HepG2 (cell line): ENCODE measurements around the gene METTL27. TPM values are rescaled to one million over a fixed set of nuclear protein-coding genes. Genes with fewer than 3 reads are reported as not detected.
A peak's percentile ranks its signal among the peaks of the same experiment; 100 is the strongest.

Experiments
- BORCS8-MEF2B ChIP-seq: sonication (generic); formaldehyde crosslinking; IDR thresholded peaks from 2 replicates; pipeline ENCODE4 v1.8.0; 2022; ENCODE audit warnings: mild to moderate bottlenecking, missing genetic modification reagents
- HDAC6 ChIP-seq: fragments of 200-600 bp; sonication (generic); IDR thresholded peaks from 2 replicates; pipeline ENCODE4 v1.7.0; 2017; ENCODE audit warnings: mild to moderate bottlenecking, antibody characterized with exemption, low read length, low read depth
- HINFP ChIP-seq: sonication (generic); formaldehyde crosslinking; IDR thresholded peaks from 2 replicates; pipeline ENCODE4 v1.4.0; 2020; ENCODE audit warnings: low read depth, mild to moderate bottlenecking, missing genetic modification reagents
- IRX3 ChIP-seq: sonication (generic); formaldehyde crosslinking; IDR thresholded peaks from 2 replicates; pipeline ENCODE4 v1.8.1; 2023; ENCODE audit warnings: mild to moderate bottlenecking, low read depth, missing genetic modification reagents, borderline replicate concordance
- KLF11 ChIP-seq: IDR thresholded peaks from 2 replicates; pipeline ENCODE4 v1.6.1; 2016; ENCODE audit warnings: missing compliant biosample characterization
- MAFK ChIP-seq, 2 experiments: IDR thresholded peaks in 1 of 2; conservative IDR thresholded peaks in 1 of 2; 2 replicates each; pipeline ENCODE4 v1.6.1; 2011; ENCODE audit warnings: improper control_type of control experiment in 2 of 2, low read length in 2 of 2
- MIER3 ChIP-seq: IDR thresholded peaks from 2 replicates; pipeline ENCODE4 v1.6.1; 2016; ENCODE audit warnings: missing compliant biosample characterization, borderline replicate concordance
- NFE2 ChIP-seq: sonication (generic); formaldehyde crosslinking; IDR thresholded peaks from 2 replicates; pipeline ENCODE4 v1.4.0; 2020; ENCODE audit warnings: missing genetic modification reagents
- NFE2L2 ChIP-seq: fragments of 150-350 bp; IDR thresholded peaks from 2 replicates; pipeline ENCODE4 v1.6.1; 2014; ENCODE audit warnings: low read length
- PHB2 ChIP-seq: fragments of 450-650 bp; IDR thresholded peaks from 2 replicates; pipeline ENCODE4 v1.6.1; 2018; ENCODE audit not compliant: partially characterized antibody
- PRMT3 ChIP-seq: sonication (generic); formaldehyde crosslinking; IDR thresholded peaks from 2 replicates; pipeline ENCODE4 v1.8.1; 2022; ENCODE audit warnings: low read depth, mild to moderate bottlenecking, moderate library complexity, missing genetic modification reagents, borderline replicate concordance
- REXO4 ChIP-seq: sonication (generic); formaldehyde crosslinking; IDR thresholded peaks from 2 replicates; pipeline ENCODE4 v1.8.0; 2022; ENCODE audit warnings: missing genetic modification reagents, mild to moderate bottlenecking, borderline replicate concordance
- SKIL ChIP-seq: sonication (generic); formaldehyde crosslinking; IDR thresholded peaks from 2 replicates; pipeline ENCODE4 v1.8.0; 2022; ENCODE audit warnings: missing genetic modification reagents, mild to moderate bottlenecking, moderate library complexity, borderline replicate concordance
- SRSF4 ChIP-seq: fragments of 200-400 bp; formaldehyde crosslinking; IDR thresholded peaks from one replicate; pipeline ENCODE4 v1.6.1; 2018; ENCODE audit warnings: mild to moderate bottlenecking, low read depth, low read length, moderate library complexity; ENCODE audit not compliant: poor library complexity, severe bottlenecking
- STAG1 ChIP-seq: sonication (generic); formaldehyde crosslinking; IDR thresholded peaks from 2 replicates; pipeline ENCODE4 v1.4.0; 2020; ENCODE audit warnings: missing genetic modification reagents
- ZBTB43 ChIP-seq: sonication (generic); formaldehyde crosslinking; conservative IDR thresholded peaks from 2 replicates; pipeline ENCODE4 v1.4.0; 2020; ENCODE audit warnings: missing genetic modification reagents
- ZMYM4 ChIP-seq: sonication (generic); formaldehyde crosslinking; IDR thresholded peaks from 2 replicates; pipeline ENCODE4 v1.8.1; 2023; ENCODE audit warnings: mild to moderate bottlenecking, missing genetic modification reagents
- ZNF160 ChIP-seq: sonication (generic); formaldehyde crosslinking; IDR thresholded peaks from 2 replicates; pipeline ENCODE4 v1.8.0; 2022; ENCODE audit warnings: mild to moderate bottlenecking, inconsistent platforms, missing genetic modification reagents
- ZNF234 ChIP-seq: sonication (generic); formaldehyde crosslinking; conservative IDR thresholded peaks from 2 replicates; pipeline ENCODE4 v1.5.1; 2020; ENCODE audit warnings: mild to moderate bottlenecking, missing genetic modification reagents
- ZNF34 ChIP-seq: sonication (generic); formaldehyde crosslinking; IDR thresholded peaks from 2 replicates; pipeline ENCODE4 v1.4.0; 2020; ENCODE audit warnings: mild to moderate bottlenecking, missing genetic modification reagents, borderline replicate concordance
- ZNF367 ChIP-seq: sonication (generic); formaldehyde crosslinking; IDR thresholded peaks from 2 replicates; pipeline ENCODE4 v1.4.0; 2020; ENCODE audit warnings: missing genetic modification reagents, borderline replicate concordance
- ZNF546 ChIP-seq: sonication (generic); formaldehyde crosslinking; conservative IDR thresholded peaks from 2 replicates; pipeline ENCODE4 v1.8.1; 2023; ENCODE audit warnings: mild to moderate bottlenecking, missing genetic modification reagents
- ZNF746 ChIP-seq: sonication (generic); formaldehyde crosslinking; IDR thresholded peaks from 2 replicates; pipeline ENCODE4 v1.8.0; 2022; ENCODE audit warnings: mild to moderate bottlenecking, missing genetic modification reagents
- ZNF816 ChIP-seq: sonication (generic); formaldehyde crosslinking; IDR thresholded peaks from 2 replicates; pipeline ENCODE4 v1.8.0; 2022; ENCODE audit warnings: missing genetic modification reagents, mild to moderate bottlenecking, borderline replicate concordance
- ZZZ3 ChIP-seq: sonication (generic); formaldehyde crosslinking; IDR thresholded peaks from 2 replicates; pipeline ENCODE4 v1.4.0; 2020; ENCODE audit warnings: missing genetic modification reagents, mild to moderate bottlenecking, borderline replicate concordance
- polyA plus RNA-seq, 8 experiments: library from polyadenylated mRNA; depleted of rRNA in 3 of 8; stranded (reverse) in 7 of 8; unstranded in 1 of 8; fragments of >200 nt; fragmentation: Illumina TruSeq in 4 of 8; extraction: Trizol in 4 of 8; gene quantifications; 2 replicates each; pipeline versions ENCODE4 v1.2.1 to v1.2.3, GENCODE V29; 2011 to 2016; ENCODE audit warnings: low read depth in 4 of 8, missing spikeins in 1 of 8, mixed read lengths in 1 of 8; ENCODE audit not compliant: insufficient read depth in 1 of 8
- total RNA-seq, 5 experiments: library from RNA; depleted of rRNA; stranded (reverse); fragments of >200 nt; fragmentation: Illumina TruSeq; extraction: Trizol; gene quantifications; 2 replicates each; pipeline ENCODE4 v1.2.3, GENCODE V29; 2016; ENCODE audit warnings: low read depth in 1 of 5

Gene METTL27
- total and polyA plus RNA-seq, 2 of the 13 experiments (the other 11 are each of a cell fraction or from before 2014, with no cell fraction given): 2.0 to 3.0 TPM

GRCh38 chr7:73842067-73842976 lies at the start of gene METTL27 (continued):
- no peak for TF ChIP-seq ZBTB43 (CRISPR knock-in tag)
- TF ChIP-seq KLF11 (CRISPR knock-in tag): no peak
- TF ChIP-seq ZNF546: no peak
- no peak for TF ChIP-seq REXO4 (CRISPR knock-in tag)
- no peak for TF ChIP-seq ZNF160 (CRISPR knock-in tag)
- no peak for TF ChIP-seq NFE2 (CRISPR knock-in tag)
- no peak for TF ChIP-seq SRSF4
- no peak for TF ChIP-seq HDAC6
- no peak for TF ChIP-seq STAG1 (CRISPR knock-in tag)
- no peak for TF ChIP-seq MAFK (conservative IDR thresholded peaks at IDR 0.05 in 1 of 2, IDR thresholded peaks at IDR 0.05 in 1 of 2; ENCODE audit: low read length in 2 of 2)
- TF ChIP-seq NFE2L2: no peak
- TF ChIP-seq HINFP (CRISPR knock-in tag): no peak; the same call in 1 of the 2 replicates
- no peak for TF ChIP-seq ZZZ3 (CRISPR knock-in tag)
- TF ChIP-seq IRX3 (CRISPR knock-in tag): no peak
- TF ChIP-seq ZNF34 (CRISPR knock-in tag): no peak
- no peak for TF ChIP-seq SKIL (CRISPR knock-in tag)
- TF ChIP-seq MIER3 (CRISPR knock-in tag): no peak
- TF ChIP-seq ZNF234: no peak
- TF ChIP-seq PHB2: no peak
- TF ChIP-seq ZNF746: 0 out of 2 replicates have a peak, but pooled peaks have one; percentile 51
- TF ChIP-seq PRMT3: no peak
- TF ChIP-seq ZMYM4: 0 out of 2 replicates have a peak, but pooled peaks have one; percentile 33
- TF ChIP-seq ZNF367 (CRISPR knock-in tag): no peak
- TF ChIP-seq ZNF816 (CRISPR knock-in tag): no peak
- peak; percentile 70; the same call in 1 of the 2 replicates for TF ChIP-seq BORCS8-MEF2B (CRISPR knock-in tag)
